GM12892 (cell line): ENCODE data around the gene CDKAL1.

Source experiments
- POLR2A ChIP-seq: IDR thresholded peaks from 2 replicates; pipeline ENCODE4 v1.6.1; 2011; ENCODE audit warnings: low read depth, low read length, control low read depth
- POLR2AphosphoS5 ChIP-seq: IDR thresholded peaks from 2 replicates; pipeline ENCODE4 v1.6.1; 2011; ENCODE audit warnings: low read depth, low read length, control low read depth
- TAF1 ChIP-seq: IDR thresholded peaks from 2 replicates; pipeline ENCODE4 v1.6.1; 2011; ENCODE audit warnings: low read depth, mild to moderate bottlenecking, control low read depth, low read length, borderline replicate concordance

DNA sequence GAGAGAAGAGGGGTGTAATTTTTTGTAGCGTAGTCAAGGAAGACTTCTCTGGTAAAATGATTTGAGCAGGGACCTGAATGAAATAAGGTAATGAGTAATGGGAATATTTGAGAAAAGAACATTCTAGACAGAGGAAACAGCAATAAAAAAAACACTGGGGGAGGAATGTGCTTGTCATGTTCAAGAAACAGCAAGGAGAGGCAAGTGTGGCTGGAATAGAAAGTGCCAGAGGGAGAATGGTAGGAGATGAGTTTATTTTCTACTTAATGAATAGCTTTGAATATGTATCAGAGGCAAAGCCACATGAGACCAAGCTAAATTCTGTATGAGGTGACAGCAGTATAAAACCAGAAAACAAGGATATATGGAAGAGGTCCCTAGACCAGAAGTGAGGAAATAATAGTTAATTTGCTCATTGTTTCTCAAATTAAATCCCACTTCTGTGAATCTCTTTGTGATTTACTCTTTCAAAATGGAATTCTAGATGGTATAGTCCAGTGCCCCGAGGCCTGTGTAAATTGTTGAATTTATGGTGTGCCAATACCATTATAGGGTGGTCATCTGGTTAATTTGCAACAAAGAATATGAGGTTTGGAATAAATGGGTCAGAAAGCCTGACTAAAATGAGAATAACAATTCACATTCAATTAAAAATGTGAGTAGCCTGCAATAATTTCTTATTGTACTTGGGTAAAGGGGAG, 170.2 kb downstream of the CDKAL1 start:
- TF ChIP-seq POLR2AphosphoS5, result no peak
- no peak for TF ChIP-seq POLR2A
- no peak for TF ChIP-seq TAF1
